ENCODE measurements around the gene DCLRE1A. TPM values are rescaled to one million over a fixed set of nuclear protein-coding genes. Genes with fewer than 3 reads are reported as not detected.
"Not testable (repeated sequence)": the region's sequence is repeated elsewhere in the genome, so short reads cannot be mapped to it uniquely, and the experiment has no call there.

DCLRE1A gene
- total RNA-seq, 3 donors from 2014 or later: 4.7 to 6.5 (median 5.1) TPM

DNA sequence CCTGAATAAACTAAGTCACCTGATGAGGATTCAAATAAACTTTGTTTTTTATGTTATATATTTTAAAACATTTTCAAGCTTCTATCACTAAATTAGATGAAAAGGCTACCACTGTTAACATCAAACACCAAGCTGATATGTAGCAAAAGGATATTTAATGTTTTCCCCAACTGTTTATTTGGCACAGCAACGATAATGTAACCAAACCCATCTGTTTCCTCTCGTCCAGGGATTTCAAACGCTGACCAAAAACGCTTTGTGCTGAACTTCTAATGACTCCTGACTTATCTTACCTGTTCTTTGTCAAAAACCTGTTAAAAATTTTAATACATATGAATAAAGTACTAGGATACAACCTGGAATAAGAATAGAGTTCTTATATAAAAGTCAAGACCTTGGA, 30.5 kb downstream of the DCLRE1A start:
- intact Hi-C loops (cut with DNase I, micrococcal nuclease): no loop called here
- ATAC-seq (no peak), DNase-seq (no peak)
- TF ChIP-seq, protein P1, sequence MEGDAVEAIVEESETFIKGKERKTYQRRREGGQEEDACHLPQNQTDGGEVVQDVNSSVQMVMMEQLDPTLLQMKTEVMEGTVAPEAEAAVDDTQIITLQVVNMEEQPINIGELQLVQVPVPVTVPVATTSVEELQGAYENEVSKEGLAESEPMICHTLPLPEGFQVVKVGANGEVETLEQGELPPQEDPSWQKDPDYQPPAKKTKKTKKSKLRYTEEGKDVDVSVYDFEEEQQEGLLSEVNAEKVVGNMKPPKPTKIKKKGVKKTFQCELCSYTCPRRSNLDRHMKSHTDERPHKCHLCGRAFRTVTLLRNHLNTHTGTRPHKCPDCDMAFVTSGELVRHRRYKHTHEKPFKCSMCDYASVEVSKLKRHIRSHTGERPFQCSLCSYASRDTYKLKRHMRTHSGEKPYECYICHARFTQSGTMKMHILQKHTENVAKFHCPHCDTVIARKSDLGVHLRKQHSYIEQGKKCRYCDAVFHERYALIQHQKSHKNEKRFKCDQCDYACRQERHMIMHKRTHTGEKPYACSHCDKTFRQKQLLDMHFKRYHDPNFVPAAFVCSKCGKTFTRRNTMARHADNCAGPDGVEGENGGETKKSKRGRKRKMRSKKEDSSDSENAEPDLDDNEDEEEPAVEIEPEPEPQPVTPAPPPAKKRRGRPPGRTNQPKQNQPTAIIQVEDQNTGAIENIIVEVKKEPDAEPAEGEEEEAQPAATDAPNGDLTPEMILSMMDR (IDR thresholded peaks at IDR 0.05): no peak
- Histone ChIP-seq H3K4me1 (ENCODE audit: low read depth) (no peaks in the 10 kb centered on the region), H3K9me3 (no peaks in the 10 kb centered on the region), H3K4me3 (no peak overlapping the region), H3K36me3 (ENCODE audit: low read depth) (no peaks in the 10 kb centered on the region)

DNA sequence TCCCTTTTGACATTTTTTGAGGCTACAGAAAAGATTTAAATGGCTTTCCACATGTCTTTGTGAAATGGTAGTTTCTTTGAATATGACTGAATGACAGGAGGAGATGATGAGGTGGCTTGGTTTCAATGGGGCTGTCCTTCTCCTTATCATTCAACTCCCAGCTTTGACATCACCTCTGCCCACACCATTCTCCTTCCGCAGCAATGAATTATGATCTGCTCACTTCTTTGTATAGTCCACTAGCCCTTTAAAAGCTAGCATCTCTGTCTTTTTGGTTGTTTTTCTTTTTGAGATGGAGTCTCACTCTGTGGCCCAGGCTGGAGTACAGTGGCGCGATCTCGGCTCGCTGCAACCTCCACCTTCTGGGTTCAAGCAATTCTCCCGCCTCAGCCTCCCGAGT, 31.7 kb downstream of the DCLRE1A start:
- Histone ChIP-seq H3K4me3 (no peak overlapping the region), H3K4me1 (ENCODE audit: low read depth) (no peaks in the 10 kb centered on the region), H3K9me3 (no peaks in the 10 kb centered on the region), H3K36me3 (ENCODE audit: low read depth) (no peaks in the 10 kb centered on the region)
- TF ChIP-seq, protein P1 (IDR thresholded peaks at IDR 0.05): no peak
- no peak for DNase-seq
- intact Hi-C loops (cut with DNase I, micrococcal nuclease): no loop called here
- no peak for ATAC-seq

DNA sequence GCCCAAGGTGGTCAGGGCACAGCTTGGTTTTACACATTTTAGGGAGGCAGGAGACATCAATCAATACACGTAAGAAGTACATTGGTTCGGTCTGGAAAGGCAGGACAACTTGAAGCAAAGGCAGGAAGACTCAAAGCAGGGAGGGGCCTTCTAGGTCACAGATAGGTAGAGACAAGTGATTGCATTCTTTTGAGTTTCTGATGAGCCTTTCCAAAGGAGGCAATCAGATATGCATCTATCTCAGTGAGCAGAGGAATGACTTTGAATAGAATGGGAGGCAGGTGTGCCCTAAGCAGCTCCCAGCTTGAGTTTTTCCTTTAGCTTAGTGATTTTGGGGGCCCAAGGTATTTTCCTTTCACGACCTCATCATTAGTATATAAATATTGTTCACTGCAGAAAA, 32.6 kb downstream of the DCLRE1A start:
- DNase-seq; intact Hi-C loops (cut with DNase I, micrococcal nuclease); ATAC-seq; H3K36me3 ChIP-seq (ENCODE audit: low read depth); H3K4me1 ChIP-seq (ENCODE audit: low read depth); H3K4me3 ChIP-seq; H3K9me3 ChIP-seq: not testable (repeated sequence)

DNA sequence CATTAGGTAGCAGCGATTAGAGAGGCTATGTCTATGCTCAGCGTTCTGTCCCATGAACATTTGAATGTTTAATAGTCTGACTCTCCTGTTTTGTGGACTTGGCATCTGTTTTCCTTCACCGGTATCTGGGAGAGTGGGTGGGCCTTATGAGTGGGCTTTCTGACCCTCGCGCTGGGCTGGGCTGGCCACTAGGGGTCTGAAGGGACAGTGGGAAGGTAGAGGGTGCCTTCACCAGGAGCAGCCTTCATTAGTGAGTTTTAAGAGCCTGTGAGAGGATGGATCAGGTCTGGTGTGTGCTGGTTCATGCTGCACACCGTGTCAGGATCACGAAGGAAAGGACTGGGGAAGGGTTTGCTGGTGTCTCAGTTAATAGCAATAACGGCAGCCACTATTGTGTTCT, 33.4 kb downstream of the DCLRE1A start:
- intact Hi-C loops (cut with DNase I, micrococcal nuclease): no loop called here
- no peak for ATAC-seq
- TF ChIP-seq, protein P1 (IDR thresholded peaks at IDR 0.05): no peak
- no peaks in the 10 kb centered on the region for H3K36me3 ChIP-seq (ENCODE audit: low read depth)
- H3K4me3 ChIP-seq: no peak overlapping the region
- H3K4me1 ChIP-seq (ENCODE audit: low read depth): no peaks in the 10 kb centered on the region
- no peaks in the 10 kb centered on the region for H3K9me3 ChIP-seq
- no peak for DNase-seq

DNA sequence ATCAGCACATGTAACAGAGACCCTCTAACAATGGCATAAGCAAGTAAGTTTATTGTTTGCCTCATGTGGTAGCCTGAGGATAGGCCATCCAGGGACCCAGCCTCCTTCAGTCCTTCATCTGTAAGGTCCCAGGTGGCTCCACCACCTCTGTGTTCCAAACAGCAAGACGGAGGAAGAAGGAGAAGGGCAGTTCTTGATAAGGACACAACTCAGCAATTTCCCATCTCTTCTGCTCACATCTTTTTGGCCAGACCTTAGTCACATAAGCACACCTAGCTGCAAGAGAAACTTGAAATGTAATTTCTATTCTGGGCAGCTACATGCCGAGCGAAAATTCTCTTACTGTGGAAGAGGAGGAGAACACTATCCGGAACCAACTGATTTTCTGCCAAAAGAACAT, 33.9 kb downstream of the DCLRE1A start:
- intact Hi-C loops (cut with DNase I, micrococcal nuclease): no loop called here
- Histone ChIP-seq H3K9me3 (no peaks in the 10 kb centered on the region), H3K36me3 (ENCODE audit: low read depth) (no peaks in the 10 kb centered on the region), H3K4me1 (ENCODE audit: low read depth) (no peaks in the 10 kb centered on the region), H3K4me3 (no peak overlapping the region)
- DNase-seq (no peak), ATAC-seq (no peak)
- TF ChIP-seq, protein P1 (IDR thresholded peaks at IDR 0.05): no peak

DNA sequence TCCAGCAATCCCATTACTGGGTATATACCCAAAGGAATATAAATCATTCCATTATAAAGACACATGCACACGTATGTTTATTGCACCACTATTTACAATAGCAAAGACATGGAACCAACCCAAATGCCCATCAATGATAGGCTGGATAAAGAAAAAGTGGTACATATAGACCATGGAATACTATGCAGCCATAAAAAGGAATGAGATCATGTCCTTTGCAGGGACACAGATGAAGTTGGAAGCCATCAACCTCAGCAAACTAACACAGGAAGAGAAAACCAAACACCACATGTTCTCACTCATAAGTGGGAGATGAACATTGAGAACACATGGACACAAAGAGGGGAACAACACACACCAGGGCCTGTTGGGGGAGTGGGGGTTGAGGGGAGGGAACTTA, 39.2 kb downstream of the DCLRE1A start:
- DNase-seq; H3K4me1 ChIP-seq (ENCODE audit: low read depth); H3K36me3 ChIP-seq (ENCODE audit: low read depth); ATAC-seq; H3K9me3 ChIP-seq; H3K4me3 ChIP-seq; intact Hi-C loops (cut with DNase I, micrococcal nuclease): not testable (repeated sequence)

DNA sequence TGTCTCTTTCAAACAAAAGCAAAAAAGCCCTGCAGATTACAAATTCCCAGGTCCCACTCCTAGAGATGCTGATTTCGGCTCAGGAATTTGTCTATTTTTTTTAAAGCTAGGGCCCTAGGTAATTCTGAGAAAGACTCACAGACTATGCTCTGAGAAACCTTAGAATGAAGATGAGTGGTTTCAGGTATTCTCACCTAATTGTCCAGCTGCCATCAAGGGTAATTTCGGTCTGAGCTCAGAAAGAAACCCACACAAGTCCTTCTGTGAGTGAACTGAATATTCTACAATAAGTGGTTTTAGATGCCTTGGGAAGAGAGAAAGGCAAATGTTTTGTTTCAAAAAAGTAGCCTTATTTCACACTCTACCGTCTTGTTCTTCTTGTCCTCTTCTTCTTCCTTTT, 45.7 kb downstream of the DCLRE1A start:
- Histone ChIP-seq H3K4me1 (ENCODE audit: low read depth) (no peaks in the 10 kb centered on the region), H3K9me3 (no peaks in the 10 kb centered on the region), H3K4me3 (no peak overlapping the region), H3K36me3 (ENCODE audit: low read depth) (no peaks in the 10 kb centered on the region)
- ATAC-seq (no peak), DNase-seq (no peak)
- TF ChIP-seq, protein P1 (IDR thresholded peaks at IDR 0.05): no peak
- intact Hi-C loops (cut with DNase I, micrococcal nuclease): no loop called here

Data from mucosa of descending colon (tissue), 3 donors.